CD4-positive, alpha-beta T cell treated with Interleukin-15 for 4 hours (primary cell): ENCODE data around the gene PRR23E.

Experiments
- DNase-seq: peaks from one replicate; pipeline ENCODE4 v3.0.0-alpha.2; 2020; ENCODE audit warnings: low spot score

Gene PRR23E

GRCh38 chr3:127185268-127185667, 7.7 kb upstream of the PRR23E start:
- DNase-seq: no peak

GRCh38 chr3:127185962-127186674, 6.8 kb upstream of the PRR23E start:
- no peak for DNase-seq

GRCh38 chr3:127187316-127187715, 5.6 kb upstream of the PRR23E start:
- DNase-seq: no peak

GRCh38 chr3:127193341-127193740, 410 bp downstream of the PRR23E start:
- no peak for DNase-seq

- DNase-seq: no peak
Observed at GRCh38 chr3:127193775-127194174, 844 bp downstream of the PRR23E start.

GRCh38 chr3:127194601-127195187, 1.8 kb downstream of the PRR23E start:
- no peak for DNase-seq

- no peak for DNase-seq
Observed at GRCh38 chr3:127195417-127195816, 2.5 kb downstream of the PRR23E start.

GRCh38 chr3:127196002-127196401, 3.1 kb downstream of the PRR23E start:
- DNase-seq: no peak

- DNase-seq: no peak
Observed at GRCh38 chr3:127196466-127197299, 3.8 kb downstream of the PRR23E start.

GRCh38 chr3:127197300-127198189, 4.6 kb downstream of the PRR23E start:
- DNase-seq: no peak

- no peak for DNase-seq
Observed at GRCh38 chr3:127200086-127200691, 7.3 kb downstream of the PRR23E start.

- DNase-seq: no peak
Observed at GRCh38 chr3:127203024-127203423, 10.1 kb downstream of the PRR23E start.

GRCh38 chr3:127204841-127205582, 12.1 kb downstream of the PRR23E start:
- DNase-seq: no peak

GRCh38 chr3:127206154-127206553, 13.2 kb downstream of the PRR23E start:
- no peak for DNase-seq

GRCh38 chr3:127206611-127207516, 13.9 kb downstream of the PRR23E start:
- DNase-seq: no peak

- no peak for DNase-seq
Observed at GRCh38 chr3:127207727-127208482, 15.0 kb downstream of the PRR23E start.

- no peak for DNase-seq
Observed at GRCh38 chr3:127208483-127209100, 15.7 kb downstream of the PRR23E start.

GRCh38 chr3:127209155-127209839, 16.4 kb downstream of the PRR23E start:
- no peak for DNase-seq
